GM18951 (cell line): ENCODE results near the gene BST1.

Experiments used
- POLR2A ChIP-seq: IDR thresholded peaks from 4 replicates; pipeline ENCODE4 v1.6.1; 2011; ENCODE audit warnings: mild to moderate bottlenecking; ENCODE audit not compliant: insufficient read length, insufficient read depth; ENCODE audit errors: extremely low read depth
- in situ Hi-C: fragments of 300-500 bp; cut with MboI; formaldehyde crosslinking; loops from one replicate; pipeline ENCODE4 v1.12.0; 2022; ENCODE audit warnings: low sequenced_read_pairs, mixed read lengths, inconsistent platforms; ENCODE audit not compliant: unreplicated experiment

The BST1 gene

GRCh38 chr4:15667006-15667405, 35.9 kb upstream of the BST1 start:
- in situ Hi-C loops = loop anchor here (25.0 kb wide), 1 partner anchor 430 kb away; no protein-coding TSS in a partner anchor
- TF ChIP-seq POLR2A = no peak

GRCh38 chr4:15668566-15669435, 34.1 kb upstream of the BST1 start:
- in situ Hi-C loops = loop anchor here (25.0 kb wide), 1 partner anchor 432 kb away; no protein-coding TSS in a partner anchor
- no peak for TF ChIP-seq POLR2A

- in situ Hi-C loops = loop anchor here (25.0 kb wide), 1 partner anchor 433 kb away; no protein-coding TSS in a partner anchor
- no peak for TF ChIP-seq POLR2A
Observed at GRCh38 chr4:15670576-15670975, 32.3 kb upstream of the BST1 start.

GRCh38 chr4:15672101-15672500, 30.8 kb upstream of the BST1 start:
- no peak for TF ChIP-seq POLR2A
- in situ Hi-C loops = loop anchor here (25.0 kb wide), 1 partner anchor 435 kb away; no protein-coding TSS in a partner anchor

GRCh38 chr4:15673337-15673736, 29.5 kb upstream of the BST1 start:
- TF ChIP-seq POLR2A = no peak
- in situ Hi-C loops = loop anchor here (25.0 kb wide), 1 partner anchor 436 kb away; no protein-coding TSS in a partner anchor

- in situ Hi-C loops = loop anchor here (25.0 kb wide), 1 partner anchor 437 kb away; no protein-coding TSS in a partner anchor
- TF ChIP-seq POLR2A = no peak
Observed at GRCh38 chr4:15674046-15674445, 28.8 kb upstream of the BST1 start.

- in situ Hi-C loops = loop anchor here (25.0 kb wide), 1 partner anchor 438 kb away; no protein-coding TSS in a partner anchor
- no peak for TF ChIP-seq POLR2A
Observed at GRCh38 chr4:15674926-15675325, 27.9 kb upstream of the BST1 start.

- no peak for TF ChIP-seq POLR2A
- in situ Hi-C loops = no loop called here
Observed at GRCh38 chr4:15675356-15675755, 27.5 kb upstream of the BST1 start.

GRCh38 chr4:15676039-15676438, 26.8 kb upstream of the BST1 start:
- in situ Hi-C loops = no loop called here
- no peak for TF ChIP-seq POLR2A

- in situ Hi-C loops = no loop called here
- no peak for TF ChIP-seq POLR2A
Observed at GRCh38 chr4:15676899-15677298, 26.0 kb upstream of the BST1 start.

GRCh38 chr4:15677507-15677988, 25.3 kb upstream of the BST1 start:
- TF ChIP-seq POLR2A = no peak
- in situ Hi-C loops = no loop called here

- TF ChIP-seq POLR2A = no peak
- in situ Hi-C loops = no loop called here
Observed at GRCh38 chr4:15681067-15681371, 21.8 kb upstream of the BST1 start.

GRCh38 chr4:15681372-15682241, 21.3 kb upstream of the BST1 start, which contains the start of gene FAM200B:
TSS of gene FAM200B (plus strand) at chr4:15681827. CDS start at chr4:15686978, 5,151 bp downstream.
- peak; percentile 88 for TF ChIP-seq POLR2A
- in situ Hi-C loops = no loop called here
